ENCODE data around the gene FRMPD1.

DNA sequence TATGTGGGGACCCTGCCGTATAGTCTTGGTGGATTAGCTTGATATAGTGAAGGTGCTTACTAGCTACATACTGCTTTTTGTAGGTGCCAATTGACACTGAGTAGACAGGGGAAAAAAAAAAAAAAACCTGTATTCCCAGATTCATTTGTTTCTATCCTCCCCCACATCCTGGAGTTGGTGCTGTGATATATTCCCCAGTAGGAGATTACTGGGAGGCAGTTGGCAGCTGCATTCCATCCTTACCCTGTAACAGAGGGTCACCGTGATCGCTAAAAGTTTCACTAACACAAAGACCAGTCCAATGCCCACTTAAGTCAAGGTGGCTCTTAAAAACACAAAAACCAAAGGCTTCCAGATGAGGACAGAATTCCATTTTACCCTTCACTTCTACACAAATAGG lies 30.9 kb upstream of the FRMPD1 start:
- TF ChIP-seq MAZ (IDR thresholded peaks at IDR 0.05; ENCODE audit: borderline replicate concordance, low read depth, low read length) = no peak
- TF ChIP-seq POLR2A (IDR thresholded peaks at IDR 0.05; ENCODE audit: low read depth, low read length) = no peak
- TF ChIP-seq, protein P1, sequence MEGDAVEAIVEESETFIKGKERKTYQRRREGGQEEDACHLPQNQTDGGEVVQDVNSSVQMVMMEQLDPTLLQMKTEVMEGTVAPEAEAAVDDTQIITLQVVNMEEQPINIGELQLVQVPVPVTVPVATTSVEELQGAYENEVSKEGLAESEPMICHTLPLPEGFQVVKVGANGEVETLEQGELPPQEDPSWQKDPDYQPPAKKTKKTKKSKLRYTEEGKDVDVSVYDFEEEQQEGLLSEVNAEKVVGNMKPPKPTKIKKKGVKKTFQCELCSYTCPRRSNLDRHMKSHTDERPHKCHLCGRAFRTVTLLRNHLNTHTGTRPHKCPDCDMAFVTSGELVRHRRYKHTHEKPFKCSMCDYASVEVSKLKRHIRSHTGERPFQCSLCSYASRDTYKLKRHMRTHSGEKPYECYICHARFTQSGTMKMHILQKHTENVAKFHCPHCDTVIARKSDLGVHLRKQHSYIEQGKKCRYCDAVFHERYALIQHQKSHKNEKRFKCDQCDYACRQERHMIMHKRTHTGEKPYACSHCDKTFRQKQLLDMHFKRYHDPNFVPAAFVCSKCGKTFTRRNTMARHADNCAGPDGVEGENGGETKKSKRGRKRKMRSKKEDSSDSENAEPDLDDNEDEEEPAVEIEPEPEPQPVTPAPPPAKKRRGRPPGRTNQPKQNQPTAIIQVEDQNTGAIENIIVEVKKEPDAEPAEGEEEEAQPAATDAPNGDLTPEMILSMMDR (conservative IDR thresholded peaks at IDR 0.05; ENCODE audit: low read depth, low read length) = no peak
- TF ChIP-seq USF2 (IDR thresholded peaks at IDR 0.05; ENCODE audit: low read depth, low read length) = no peak

Data from IMR-90 (cell line).